ENCODE results near the gene DPYD.

DNA sequence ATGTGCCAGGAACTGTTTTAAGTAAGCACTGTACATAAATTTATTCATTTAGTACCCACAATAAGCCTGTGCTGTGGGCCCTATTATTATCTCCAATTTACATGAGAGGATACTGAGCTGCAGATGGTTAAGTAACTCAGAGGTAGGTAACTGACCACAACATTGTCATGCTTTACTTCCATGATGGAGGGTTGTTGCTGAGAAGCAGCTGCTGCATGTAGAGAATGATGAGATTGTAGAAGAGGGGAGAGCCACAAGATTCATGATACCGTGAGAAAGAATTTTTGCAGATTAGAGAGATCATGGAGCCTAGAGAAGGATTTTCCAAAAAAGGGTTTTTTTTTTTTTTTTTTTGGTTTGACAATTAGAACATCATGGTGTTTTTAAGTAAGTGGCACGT is 886.2 kb downstream of the DPYD start:
- TF ChIP-seq, protein P1, sequence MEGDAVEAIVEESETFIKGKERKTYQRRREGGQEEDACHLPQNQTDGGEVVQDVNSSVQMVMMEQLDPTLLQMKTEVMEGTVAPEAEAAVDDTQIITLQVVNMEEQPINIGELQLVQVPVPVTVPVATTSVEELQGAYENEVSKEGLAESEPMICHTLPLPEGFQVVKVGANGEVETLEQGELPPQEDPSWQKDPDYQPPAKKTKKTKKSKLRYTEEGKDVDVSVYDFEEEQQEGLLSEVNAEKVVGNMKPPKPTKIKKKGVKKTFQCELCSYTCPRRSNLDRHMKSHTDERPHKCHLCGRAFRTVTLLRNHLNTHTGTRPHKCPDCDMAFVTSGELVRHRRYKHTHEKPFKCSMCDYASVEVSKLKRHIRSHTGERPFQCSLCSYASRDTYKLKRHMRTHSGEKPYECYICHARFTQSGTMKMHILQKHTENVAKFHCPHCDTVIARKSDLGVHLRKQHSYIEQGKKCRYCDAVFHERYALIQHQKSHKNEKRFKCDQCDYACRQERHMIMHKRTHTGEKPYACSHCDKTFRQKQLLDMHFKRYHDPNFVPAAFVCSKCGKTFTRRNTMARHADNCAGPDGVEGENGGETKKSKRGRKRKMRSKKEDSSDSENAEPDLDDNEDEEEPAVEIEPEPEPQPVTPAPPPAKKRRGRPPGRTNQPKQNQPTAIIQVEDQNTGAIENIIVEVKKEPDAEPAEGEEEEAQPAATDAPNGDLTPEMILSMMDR (IDR thresholded peaks at IDR 0.05), result no peak
- TF ChIP-seq, protein P2, sequence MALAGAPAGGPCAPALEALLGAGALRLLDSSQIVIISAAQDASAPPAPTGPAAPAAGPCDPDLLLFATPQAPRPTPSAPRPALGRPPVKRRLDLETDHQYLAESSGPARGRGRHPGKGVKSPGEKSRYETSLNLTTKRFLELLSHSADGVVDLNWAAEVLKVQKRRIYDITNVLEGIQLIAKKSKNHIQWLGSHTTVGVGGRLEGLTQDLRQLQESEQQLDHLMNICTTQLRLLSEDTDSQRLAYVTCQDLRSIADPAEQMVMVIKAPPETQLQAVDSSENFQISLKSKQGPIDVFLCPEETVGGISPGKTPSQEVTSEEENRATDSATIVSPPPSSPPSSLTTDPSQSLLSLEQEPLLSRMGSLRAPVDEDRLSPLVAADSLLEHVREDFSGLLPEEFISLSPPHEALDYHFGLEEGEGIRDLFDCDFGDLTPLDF (CRISPR knock-in tag; IDR thresholded peaks at IDR 0.05), result no peak
- TF ChIP-seq, protein P3, sequence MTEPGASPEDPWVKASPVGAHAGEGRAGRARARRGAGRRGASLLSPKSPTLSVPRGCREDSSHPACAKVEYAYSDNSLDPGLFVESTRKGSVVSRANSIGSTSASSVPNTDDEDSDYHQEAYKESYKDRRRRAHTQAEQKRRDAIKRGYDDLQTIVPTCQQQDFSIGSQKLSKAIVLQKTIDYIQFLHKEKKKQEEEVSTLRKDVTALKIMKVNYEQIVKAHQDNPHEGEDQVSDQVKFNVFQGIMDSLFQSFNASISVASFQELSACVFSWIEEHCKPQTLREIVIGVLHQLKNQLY (CRISPR knock-in tag; IDR thresholded peaks at IDR 0.05), result no peak
- TF ChIP-seq STAT6 (CRISPR knock-in tag; conservative IDR thresholded peaks at IDR 0.05; ENCODE audit: low read depth) (no peak), CREB1 (CRISPR knock-in tag; IDR thresholded peaks at IDR 0.05) (no peak), ELF4 (CRISPR knock-in tag; IDR thresholded peaks at IDR 0.05; ENCODE audit: low read depth) (no peak), TEAD4 (CRISPR knock-in tag; IDR thresholded peaks at IDR 0.05) (no peak)
- TF ChIP-seq, protein P4, sequence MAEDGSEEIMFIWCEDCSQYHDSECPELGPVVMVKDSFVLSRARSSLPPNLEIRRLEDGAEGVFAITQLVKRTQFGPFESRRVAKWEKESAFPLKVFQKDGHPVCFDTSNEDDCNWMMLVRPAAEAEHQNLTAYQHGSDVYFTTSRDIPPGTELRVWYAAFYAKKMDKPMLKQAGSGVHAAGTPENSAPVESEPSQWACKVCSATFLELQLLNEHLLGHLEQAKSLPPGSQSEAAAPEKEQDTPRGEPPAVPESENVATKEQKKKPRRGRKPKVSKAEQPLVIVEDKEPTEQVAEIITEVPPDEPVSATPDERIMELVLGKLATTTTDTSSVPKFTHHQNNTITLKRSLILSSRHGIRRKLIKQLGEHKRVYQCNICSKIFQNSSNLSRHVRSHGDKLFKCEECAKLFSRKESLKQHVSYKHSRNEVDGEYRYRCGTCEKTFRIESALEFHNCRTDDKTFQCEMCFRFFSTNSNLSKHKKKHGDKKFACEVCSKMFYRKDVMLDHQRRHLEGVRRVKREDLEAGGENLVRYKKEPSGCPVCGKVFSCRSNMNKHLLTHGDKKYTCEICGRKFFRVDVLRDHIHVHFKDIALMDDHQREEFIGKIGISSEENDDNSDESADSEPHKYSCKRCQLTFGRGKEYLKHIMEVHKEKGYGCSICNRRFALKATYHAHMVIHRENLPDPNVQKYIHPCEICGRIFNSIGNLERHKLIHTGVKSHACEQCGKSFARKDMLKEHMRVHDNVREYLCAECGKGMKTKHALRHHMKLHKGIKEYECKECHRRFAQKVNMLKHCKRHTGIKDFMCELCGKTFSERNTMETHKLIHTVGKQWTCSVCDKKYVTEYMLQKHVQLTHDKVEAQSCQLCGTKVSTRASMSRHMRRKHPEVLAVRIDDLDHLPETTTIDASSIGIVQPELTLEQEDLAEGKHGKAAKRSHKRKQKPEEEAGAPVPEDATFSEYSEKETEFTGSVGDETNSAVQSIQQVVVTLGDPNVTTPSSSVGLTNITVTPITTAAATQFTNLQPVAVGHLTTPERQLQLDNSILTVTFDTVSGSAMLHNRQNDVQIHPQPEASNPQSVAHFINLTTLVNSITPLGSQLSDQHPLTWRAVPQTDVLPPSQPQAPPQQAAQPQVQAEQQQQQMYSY (CRISPR knock-in tag; IDR thresholded peaks at IDR 0.05), result no peak

Measured in WTC11 (cell line).